HG03159 (cell line): ENCODE results near the gene TFG.
"Not testable (repeated sequence)": the region's sequence is repeated elsewhere in the genome, so short reads cannot be mapped to it uniquely, and the experiment has no call there.

Experiments
- ATAC-seq: cut with Tn5 transposase; IDR thresholded peaks from one replicate; pipeline ENCODE4 v1.9.1; 2021; ENCODE audit warnings: mild to moderate bottlenecking, moderate library complexity; ENCODE audit not compliant: unreplicated experiment

The TFG gene

GRCh38 chr3:100708989-100709841 is at the start of gene TFG:
Gene TFG, plus strand, starts transcription at chr3:100709494. Its CDS starts 4,192 bp downstream, at chr3:100713686.
- peak; percentile 90 for ATAC-seq

DNA sequence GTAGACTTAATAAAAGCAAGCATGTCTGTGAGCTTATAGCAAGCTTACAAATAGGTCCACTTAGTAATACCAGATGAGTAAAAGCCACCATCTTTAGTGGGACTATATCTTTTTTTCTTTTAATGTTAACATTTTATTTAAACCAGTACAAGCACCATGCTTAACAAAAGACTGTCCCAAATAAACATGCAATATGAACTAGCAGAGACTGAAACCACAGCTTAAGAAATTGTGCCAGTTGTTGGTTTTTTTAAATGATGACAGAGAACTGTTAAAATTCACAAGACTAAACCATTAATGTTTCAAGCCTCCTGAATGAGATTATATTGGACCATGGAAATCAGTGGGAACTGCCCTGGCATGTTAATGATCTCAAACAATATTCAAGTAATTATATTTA is 48.0 kb upstream of the TFG start:
- ATAC-seq = not testable (repeated sequence)

GRCh38 chr3:100662113-100662823 is 47.0 kb upstream of the TFG start:
- ATAC-seq = no peak

GRCh38 chr3:100665230-100665629 is 44.1 kb upstream of the TFG start:
- ATAC-seq = no peak

GRCh38 chr3:100666699-100667098 is 42.6 kb upstream of the TFG start:
- ATAC-seq = not testable (repeated sequence)

DNA sequence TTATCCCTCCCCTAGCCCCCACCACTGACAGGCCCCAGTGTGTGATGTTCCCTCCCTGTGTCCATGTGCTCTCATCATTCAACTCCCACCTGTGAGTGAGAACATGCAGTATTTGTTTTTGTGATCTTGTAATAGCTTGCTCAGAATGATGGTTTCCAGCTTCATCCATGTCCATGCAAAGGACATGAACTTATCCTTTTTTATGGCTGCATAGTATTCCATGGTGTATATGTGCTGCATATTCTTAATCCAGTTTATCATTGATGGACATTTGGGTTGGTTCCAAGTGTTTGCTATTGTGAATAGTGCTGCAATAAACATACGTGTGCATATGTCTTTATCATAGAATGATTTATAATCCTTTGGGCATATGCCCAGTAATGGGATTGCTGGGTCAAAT is 42.0 kb upstream of the TFG start:
- not testable (repeated sequence) for ATAC-seq

DNA sequence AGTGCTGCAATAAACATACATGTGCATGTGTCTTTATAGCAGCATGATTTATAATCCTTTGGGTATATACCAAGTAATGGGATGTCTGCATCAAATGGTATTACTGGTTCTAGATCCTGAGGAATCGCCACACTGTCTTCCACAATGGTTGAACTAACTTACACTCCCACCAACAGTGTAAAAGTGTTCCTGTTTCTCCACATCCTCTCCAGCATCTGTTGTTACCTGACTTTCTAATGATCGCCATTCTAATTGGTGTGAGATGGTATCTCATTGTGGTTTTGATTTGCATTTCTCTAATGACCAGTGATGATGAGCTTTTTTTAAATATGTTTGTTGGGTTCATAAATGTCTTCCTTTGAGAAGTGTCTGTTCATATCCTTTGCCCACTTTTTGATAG is 38.3 kb upstream of the TFG start:
- ATAC-seq = not testable (repeated sequence)

DNA sequence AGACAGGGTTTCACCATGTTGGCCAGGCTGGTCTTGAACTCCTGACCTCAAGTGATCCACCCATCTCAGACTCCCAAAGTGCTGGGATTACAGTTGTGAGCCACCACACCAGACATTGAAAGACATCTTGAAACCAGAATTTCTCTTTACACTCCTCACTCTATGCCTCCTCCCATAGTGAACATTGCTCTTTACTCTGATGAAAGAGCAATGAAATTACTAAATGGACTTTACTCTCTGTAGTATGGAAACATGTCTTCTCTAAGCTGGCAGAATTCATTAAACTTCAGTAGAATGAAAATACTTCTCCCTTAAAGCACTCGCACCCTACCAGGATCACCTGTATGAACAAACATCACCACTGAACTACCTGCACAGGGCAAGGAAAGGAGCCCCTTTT is 27.8 kb upstream of the TFG start:
- no peak for ATAC-seq

DNA sequence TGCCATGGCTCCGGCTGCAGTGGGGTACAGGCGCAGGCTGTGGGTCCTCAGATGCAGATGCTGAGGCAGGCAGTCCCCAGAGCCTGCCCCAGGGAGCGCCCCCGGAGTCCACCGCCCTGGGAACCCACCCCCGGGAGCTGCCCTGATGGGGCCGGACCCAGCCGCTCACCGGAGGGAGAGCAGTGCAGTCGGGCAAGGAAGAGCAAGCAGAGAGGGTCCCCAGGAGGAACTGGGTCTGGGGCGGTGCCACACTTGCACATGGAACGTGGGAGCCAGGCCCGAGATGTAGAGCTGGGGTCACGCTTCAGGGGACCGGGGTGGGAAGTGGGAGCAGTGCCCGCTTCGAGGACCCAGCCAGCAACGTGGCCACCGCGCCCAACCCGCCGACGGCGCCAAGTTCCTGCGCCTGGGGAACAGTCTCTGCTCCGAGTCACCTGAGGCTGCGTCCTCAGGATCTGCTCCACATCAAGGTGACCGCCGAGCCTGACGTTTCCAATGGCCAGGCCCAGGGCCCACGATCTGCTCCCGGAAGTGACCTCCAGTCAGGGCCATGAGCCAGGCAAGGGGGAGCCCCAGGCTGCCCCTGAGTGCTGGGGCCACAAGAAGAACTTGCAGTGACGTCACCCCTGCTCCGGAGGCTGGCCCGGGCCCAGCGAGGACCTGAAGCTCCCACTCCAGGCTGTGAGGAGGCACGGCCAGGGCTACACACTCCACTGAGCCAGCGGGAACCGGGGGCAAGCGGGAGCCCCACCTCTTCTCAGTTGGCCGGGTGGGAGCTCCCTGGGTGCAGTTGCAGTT is 27.0 kb upstream of the TFG start:
- ATAC-seq = no peak

GRCh38 chr3:100682854-100683760 is 26.2 kb upstream of the TFG start:
- ATAC-seq = no peak

DNA sequence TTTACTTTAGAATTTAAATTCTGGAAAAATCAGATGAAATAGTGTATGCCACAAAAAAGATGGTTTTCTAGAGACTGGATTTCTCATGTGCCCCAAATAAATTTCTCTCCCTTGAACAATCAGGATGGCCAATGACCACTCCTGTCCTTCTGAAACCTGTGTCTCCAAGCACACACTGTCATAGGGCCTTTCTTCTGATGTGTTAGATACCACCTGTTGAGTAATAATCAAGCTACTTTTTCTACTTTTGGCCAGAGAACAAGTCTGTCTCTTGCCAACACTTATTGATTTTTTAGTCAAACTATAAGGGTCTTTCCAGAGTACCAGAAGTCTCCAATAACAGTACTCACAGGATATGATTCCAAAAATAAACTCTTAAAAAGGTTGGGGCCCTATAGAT is 16.1 kb upstream of the TFG start:
- ATAC-seq = no peak

- ATAC-seq = no peak
Observed at GRCh38 chr3:100695696-100696095, 13.6 kb upstream of the TFG start.

DNA sequence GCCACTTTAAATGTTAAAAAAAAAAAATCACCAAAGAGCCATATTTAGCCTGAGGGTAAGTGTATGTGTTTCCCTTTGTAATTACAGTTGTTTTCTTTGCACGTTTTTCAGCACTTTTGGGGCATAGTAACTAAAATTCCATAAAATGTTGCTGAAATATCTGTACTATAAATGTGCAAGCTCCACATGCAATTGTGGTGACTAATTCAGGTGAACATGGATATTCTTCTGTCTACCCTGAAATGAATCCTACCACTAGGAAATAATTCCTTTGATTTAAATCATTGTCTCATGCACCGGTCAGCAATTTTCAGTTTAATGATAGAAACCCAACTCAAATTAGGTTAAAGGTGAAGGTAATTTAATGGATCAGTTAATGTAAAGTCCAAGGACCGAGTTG is 13.1 kb upstream of the TFG start:
- no peak for ATAC-seq

DNA sequence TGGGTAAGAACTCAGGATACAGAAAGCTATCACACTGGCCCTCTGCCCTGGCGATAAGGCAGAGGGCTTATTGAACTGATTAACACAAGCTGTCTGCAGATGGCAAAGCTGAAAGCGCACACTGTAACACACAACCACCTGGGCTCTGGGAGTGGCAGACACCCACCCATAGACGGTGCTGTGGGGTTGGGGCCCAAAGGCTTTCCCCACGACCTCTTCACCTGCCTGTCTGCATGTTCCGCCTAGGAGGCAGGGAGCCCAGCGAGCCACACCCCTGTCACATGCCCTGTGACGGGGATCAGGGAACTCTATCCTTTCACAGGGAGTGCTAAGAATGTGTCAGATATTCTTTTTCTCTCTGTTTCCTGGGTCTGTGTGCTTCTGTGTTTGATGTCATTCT is 12.1 kb upstream of the TFG start:
- no peak for ATAC-seq

DNA sequence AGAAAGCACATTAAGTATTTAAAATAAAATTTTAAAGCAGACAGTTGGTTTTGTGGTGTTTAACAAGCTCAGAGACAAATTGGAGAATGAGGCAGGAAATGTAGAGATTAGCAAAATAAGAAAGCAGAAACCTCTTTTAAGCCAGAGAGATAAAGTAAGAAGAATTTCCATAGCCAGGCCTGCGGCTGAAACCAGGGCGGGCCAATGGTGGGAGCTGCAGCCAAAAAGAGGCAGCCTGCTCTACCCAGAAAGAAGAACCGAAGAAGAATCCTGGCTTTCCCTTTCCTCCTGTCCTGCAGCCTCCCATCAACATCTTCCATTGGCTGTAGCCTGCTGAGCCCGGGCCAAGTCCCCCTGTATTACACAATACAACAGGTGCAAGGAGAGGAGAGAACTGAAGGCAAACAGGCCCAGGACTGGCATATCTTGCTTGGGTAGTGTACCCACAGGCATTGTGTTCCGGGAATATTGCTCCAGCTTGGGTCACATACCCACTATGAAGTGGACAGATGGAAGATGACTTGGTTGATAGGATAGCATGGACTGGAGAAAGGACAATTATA is 11.5 kb upstream of the TFG start:
- no peak for ATAC-seq

DNA sequence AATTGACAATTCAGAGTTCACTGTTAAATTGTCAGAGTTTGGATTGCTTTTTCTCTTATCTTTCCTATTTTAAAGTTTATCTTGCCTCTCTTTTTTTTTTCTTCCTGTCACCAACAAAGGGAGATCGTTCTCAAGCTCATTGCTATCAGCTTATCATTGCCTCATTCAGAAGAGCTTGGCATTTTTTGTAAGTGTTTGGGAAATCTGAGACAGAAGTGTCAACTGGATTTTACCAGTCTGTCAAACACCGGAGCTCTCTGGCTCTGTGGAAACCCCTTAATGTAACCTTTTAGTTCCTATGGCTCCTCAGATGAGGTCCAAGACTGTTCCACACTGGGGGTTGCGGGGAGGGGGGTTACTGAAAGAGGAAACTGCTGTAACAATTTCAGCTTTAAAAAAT is 10.6 kb upstream of the TFG start:
- ATAC-seq = no peak

GRCh38 chr3:100700708-100701107 is 8.6 kb upstream of the TFG start:
- ATAC-seq = no peak

- no peak for ATAC-seq
Observed at GRCh38 chr3:100702082-100702979, 7.0 kb upstream of the TFG start.

GRCh38 chr3:100702980-100703345 is 6.3 kb upstream of the TFG start:
- no peak for ATAC-seq
